Testis (tissue), 3 donors: ENCODE results near the gene KRT9. TPM values are rescaled to one million over a fixed set of nuclear protein-coding genes. Genes with fewer than 3 reads are reported as not detected.

Experiments
- DNase-seq: peaks from one replicate; pipeline ENCODE4 v3.0.0-alpha.2; 2019
- H3K27ac ChIP-seq, 2 donors: fragments of 200-600 bp; sonication (generic); one replicate each; pipeline ENCODE4 v1.5.1; 2019
- H3K27me3 ChIP-seq: fragments of 200-600 bp; sonication (generic); one replicate; pipeline ENCODE4 v1.5.1; 2019
- H3K36me3 ChIP-seq: fragments of 200-600 bp; sonication (generic); one replicate; pipeline ENCODE4 v1.5.1; 2017; ENCODE audit warnings: low read depth; ENCODE audit errors: missing control alignments
- H3K4me1 ChIP-seq: fragments of 200-600 bp; sonication (generic); one replicate; pipeline ENCODE4 v1.5.1; 2019
- H3K4me3 ChIP-seq, 2 donors: fragments of 200-600 bp; sonication (generic); one replicate each; pipeline ENCODE4 v1.5.1; 2017 to 2019
- H3K9me3 ChIP-seq: fragments of 200-600 bp; sonication (generic); one replicate; pipeline ENCODE4 v1.5.1; 2017
- POLR2A ChIP-seq: fragments of 450-650 bp; IDR thresholded peaks from one replicate; pipeline ENCODE4 v1.6.1; 2017; ENCODE audit warnings: antibody characterized with exemption, mild to moderate bottlenecking, moderate library complexity
- WGBS, 2 donors: methylation state at CpG; one replicate each; pipeline ENCODE4 v1.1.5; 2018; 5-methylcytosine and 5-hydroxymethylcytosine counted together
- intact Hi-C: fragments of 100-400 bp; cut with DNase I; formaldehyde crosslinking; loops from one replicate; pipeline ENCODE4 v1.15.1; 2023; ENCODE audit warnings: low total_unique reads
- polyA plus RNA-seq: library from polyadenylated mRNA; stranded (reverse); fragments of 350-450 nt; fragmentation: Illumina TruSeq; extraction: RNeasy Lipid Tissue Mini Kit (QIAGEN cat#74804); gene quantifications from one replicate; pipeline ENCODE4 v1.2.3, GENCODE V29; 2014; ENCODE audit warnings: low read depth, low replicate concordance; ENCODE audit not compliant: insufficient read depth
- total RNA-seq, 2 donors: library from RNA; depleted of rRNA; stranded (reverse); fragments of >200 nt; gene quantifications; one replicate each; pipeline ENCODE4 v1.2.3, GENCODE V29; 2016
- TF ChIP-seq, protein P1 (sequence below), 3 experiments: fragments of 450-650 bp in 2 of 3; fragments of 200-600 bp in 1 of 3; sonication (generic) in 1 of 3; IDR thresholded peaks; one replicate each; pipeline ENCODE4 v1.5.1; 2016 to 2019; ENCODE audit warnings: antibody characterized with exemption in 3 of 3, mild to moderate bottlenecking in 2 of 3, moderate library complexity in 1 of 3

The KRT9 gene
- total and polyA plus RNA-seq, 3 donors from 2014 or later: 0.29 to 0.43 TPM; not detected in 1

GRCh38 chr17:41553987-41554680 lies 17.7 kb downstream of the KRT9 start:
- intact Hi-C loops: no loop called here
- TF ChIP-seq, protein P1, sequence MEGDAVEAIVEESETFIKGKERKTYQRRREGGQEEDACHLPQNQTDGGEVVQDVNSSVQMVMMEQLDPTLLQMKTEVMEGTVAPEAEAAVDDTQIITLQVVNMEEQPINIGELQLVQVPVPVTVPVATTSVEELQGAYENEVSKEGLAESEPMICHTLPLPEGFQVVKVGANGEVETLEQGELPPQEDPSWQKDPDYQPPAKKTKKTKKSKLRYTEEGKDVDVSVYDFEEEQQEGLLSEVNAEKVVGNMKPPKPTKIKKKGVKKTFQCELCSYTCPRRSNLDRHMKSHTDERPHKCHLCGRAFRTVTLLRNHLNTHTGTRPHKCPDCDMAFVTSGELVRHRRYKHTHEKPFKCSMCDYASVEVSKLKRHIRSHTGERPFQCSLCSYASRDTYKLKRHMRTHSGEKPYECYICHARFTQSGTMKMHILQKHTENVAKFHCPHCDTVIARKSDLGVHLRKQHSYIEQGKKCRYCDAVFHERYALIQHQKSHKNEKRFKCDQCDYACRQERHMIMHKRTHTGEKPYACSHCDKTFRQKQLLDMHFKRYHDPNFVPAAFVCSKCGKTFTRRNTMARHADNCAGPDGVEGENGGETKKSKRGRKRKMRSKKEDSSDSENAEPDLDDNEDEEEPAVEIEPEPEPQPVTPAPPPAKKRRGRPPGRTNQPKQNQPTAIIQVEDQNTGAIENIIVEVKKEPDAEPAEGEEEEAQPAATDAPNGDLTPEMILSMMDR (IDR thresholded peaks at IDR 0.05): no peak
- TF ChIP-seq POLR2A: no peak
- H3K36me3 ChIP-seq: no peaks in the 10 kb centered on the region
- 73 to 74% methylated on average over 8 of the region's 8 CpGs for WGBS, 2 donors
- H3K27ac ChIP-seq: no peak overlapping the region
- DNase-seq: no peak
- H3K9me3 ChIP-seq: no peaks in the 10 kb centered on the region
- H3K4me3 ChIP-seq: no peak overlapping the region
- H3K4me1 ChIP-seq: peaks cover 5% of the 10 kb centered on the region
- H3K27me3 ChIP-seq: no peaks in the 10 kb centered on the region

GRCh38 chr17:41553176-41553575 lies 18.7 kb downstream of the KRT9 start:
- no peak for TF ChIP-seq POLR2A
- TF ChIP-seq, protein P1 (IDR thresholded peaks at IDR 0.05): no peak
- intact Hi-C loops: no loop called here
- WGBS, 2 donors: 85 to 95% methylated on average over 4 of the region's 4 CpGs
- Histone ChIP-seq H3K4me3 (no peak overlapping the region), H3K27ac (no peak overlapping the region), H3K4me1 (peaks cover 14% of the 10 kb centered on the region), H3K27me3 (no peaks in the 10 kb centered on the region), H3K36me3 (no peaks in the 10 kb centered on the region), H3K9me3 (no peaks in the 10 kb centered on the region)
- no peak for DNase-seq

DNA sequence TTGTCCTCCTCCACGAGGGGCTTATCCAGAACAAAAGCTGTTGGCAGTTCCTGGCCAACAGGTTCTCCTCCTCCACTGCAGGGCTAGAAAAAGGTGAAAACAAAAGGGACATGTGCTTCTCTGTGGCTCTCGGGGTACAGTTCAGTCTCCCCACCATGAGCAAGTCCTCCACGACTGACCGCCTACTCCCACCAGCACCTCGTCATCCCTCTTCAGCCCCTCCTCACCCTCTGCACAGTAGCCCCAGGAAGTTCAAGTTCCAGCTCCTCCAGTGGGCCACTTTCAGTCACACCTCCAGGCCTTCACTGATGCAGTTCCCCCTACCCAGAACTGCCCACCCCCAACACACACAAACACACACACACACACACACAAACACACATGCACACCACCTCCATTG lies 19.4 kb downstream of the KRT9 start:
- intact Hi-C loops: no loop called here
- no peaks in the 10 kb centered on the region for H3K27me3 ChIP-seq
- TF ChIP-seq, protein P1 (IDR thresholded peaks at IDR 0.05): no peak
- TF ChIP-seq POLR2A: no peak
- DNase-seq: no peak
- H3K4me1 ChIP-seq: peaks cover 21% of the 10 kb centered on the region
- H3K4me3 ChIP-seq: no peak overlapping the region
- no peaks in the 10 kb centered on the region for H3K36me3 ChIP-seq
- WGBS, 2 donors: 89 to 91% methylated on average over 4 to 5 of the region's 5 CpGs
- no peaks in the 10 kb centered on the region for H3K9me3 ChIP-seq
- no peak overlapping the region for H3K27ac ChIP-seq

DNA sequence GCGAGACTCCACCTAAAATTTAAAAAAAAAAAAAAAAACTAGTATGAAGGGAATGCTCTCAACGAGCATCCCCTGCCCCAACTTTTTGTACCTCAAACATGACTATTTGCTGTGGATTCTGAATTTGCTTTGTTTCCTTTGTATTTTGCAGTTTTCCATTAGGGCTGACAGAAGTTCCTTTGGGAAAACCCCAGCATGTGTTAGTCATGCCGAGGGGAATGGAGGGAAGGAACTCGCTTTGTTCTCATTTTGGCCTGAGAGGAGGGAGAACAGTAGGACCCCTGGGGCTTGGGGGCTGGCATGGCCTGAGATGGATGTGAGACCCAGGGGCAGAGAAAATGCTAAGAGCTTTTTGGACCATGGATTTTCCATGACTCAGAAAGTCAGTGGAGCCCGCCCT lies 20.5 kb downstream of the KRT9 start:
- peaks cover 23% of the 10 kb centered on the region for H3K4me1 ChIP-seq
- no peak overlapping the region for H3K27ac ChIP-seq
- TF ChIP-seq POLR2A: no peak
- TF ChIP-seq, protein P1 (IDR thresholded peaks at IDR 0.05): no peak
- no peak overlapping the region for H3K4me3 ChIP-seq
- H3K36me3 ChIP-seq: no peaks in the 10 kb centered on the region
- no peaks in the 10 kb centered on the region for H3K9me3 ChIP-seq
- no peaks in the 10 kb centered on the region for H3K27me3 ChIP-seq
- no peak for DNase-seq
- intact Hi-C loops: no loop called here
- WGBS, 2 donors: 55 to 67% methylated on average over 5 of the region's 5 CpGs

DNA sequence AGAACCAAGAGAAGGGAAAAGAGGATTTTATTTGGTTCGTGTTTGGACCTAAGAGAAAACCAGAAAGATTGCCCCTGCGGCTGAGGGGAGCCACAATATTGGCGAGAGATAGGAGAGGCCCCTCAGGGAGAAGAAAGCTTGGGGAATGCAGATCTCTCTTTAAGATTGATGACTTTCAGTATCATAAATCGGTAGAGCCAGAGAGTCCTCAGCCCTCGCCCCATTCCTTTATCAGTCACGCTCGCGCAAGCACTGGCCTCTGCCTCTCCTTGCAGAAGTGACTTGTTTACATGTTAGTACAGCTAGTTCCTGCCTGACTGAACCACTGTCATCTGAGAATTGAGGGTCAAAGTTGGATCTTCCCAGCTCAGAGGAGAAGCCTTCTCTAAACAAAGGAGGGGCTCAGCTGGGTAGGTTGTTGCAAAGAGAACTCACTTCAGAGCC lies 22.2 kb downstream of the KRT9 start:
- H3K27ac ChIP-seq: peak overlapping the region; percentile 10 to 39
- H3K36me3 ChIP-seq: no peaks in the 10 kb centered on the region
- 33 to 45% methylated on average over 8 of the region's 8 CpGs for WGBS, 2 donors
- no peaks in the 10 kb centered on the region for H3K9me3 ChIP-seq
- H3K4me1 ChIP-seq: peaks cover 23% of the 10 kb centered on the region
- no peaks in the 10 kb centered on the region for H3K27me3 ChIP-seq
- peak; percentile 58 for DNase-seq
- intact Hi-C loops: loop anchor here (2.0 kb wide), 1 partner anchor 99 kb away; no protein-coding TSS in a partner anchor
- peak overlapping the region in 1 of 2 donors; percentile 54 for H3K4me3 ChIP-seq
- no peak for TF ChIP-seq POLR2A
- TF ChIP-seq, protein P1 (IDR thresholded peaks at IDR 0.05): no peak
